ENCODE results near the gene SLC52A3.

Gene SLC52A3

GRCh38 chr20:766906-767305, 1.4 kb downstream of the SLC52A3 start:
- no peak for DNase-seq (ENCODE audit: low read depth, low spot score)

GRCh38 chr20:764255-764654, 4.0 kb downstream of the SLC52A3 start:
- no peak for DNase-seq (ENCODE audit: low read depth, low spot score)

GRCh38 chr20:761418-762381, 6.6 kb downstream of the SLC52A3 start:
- DNase-seq (ENCODE audit: low read depth, low spot score): no peak

- DNase-seq (ENCODE audit: low read depth, low spot score): peak; percentile 32
Measured at GRCh38 chr20:760751-761417, 7.4 kb downstream of the SLC52A3 start.

GRCh38 chr20:757506-757905, 10.8 kb downstream of the SLC52A3 start:
- DNase-seq (ENCODE audit: low read depth, low spot score): no peak

- no peak for DNase-seq (ENCODE audit: low read depth, low spot score)
Measured at GRCh38 chr20:755941-756340, 12.4 kb downstream of the SLC52A3 start.

- DNase-seq (ENCODE audit: low read depth, low spot score): no peak
Measured at GRCh38 chr20:754904-755303, 13.4 kb downstream of the SLC52A3 start.

- no peak for DNase-seq (ENCODE audit: low read depth, low spot score)
Measured at GRCh38 chr20:753897-754635, 14.2 kb downstream of the SLC52A3 start.

- DNase-seq (ENCODE audit: low read depth, low spot score): no peak
Measured at GRCh38 chr20:753136-753535, 15.2 kb downstream of the SLC52A3 start.

GRCh38 chr20:752291-752690, 16.0 kb downstream of the SLC52A3 start:
- no peak for DNase-seq (ENCODE audit: low read depth, low spot score)

GRCh38 chr20:751761-752160, 16.5 kb downstream of the SLC52A3 start:
- no peak for DNase-seq (ENCODE audit: low read depth, low spot score)

- DNase-seq (ENCODE audit: low read depth, low spot score): no peak
Measured at GRCh38 chr20:750801-751200, 17.5 kb downstream of the SLC52A3 start.

- no peak for DNase-seq (ENCODE audit: low read depth, low spot score)
Measured at GRCh38 chr20:745683-746301, 22.5 kb downstream of the SLC52A3 start.

GRCh38 chr20:742156-742555, 26.1 kb downstream of the SLC52A3 start:
- no peak for DNase-seq (ENCODE audit: low read depth, low spot score)

GRCh38 chr20:741620-742019, 26.7 kb downstream of the SLC52A3 start:
- no peak for DNase-seq (ENCODE audit: low read depth, low spot score)

GRCh38 chr20:740162-740561, 28.1 kb downstream of the SLC52A3 start:
- DNase-seq (ENCODE audit: low read depth, low spot score): no peak

GRCh38 chr20:739736-740135, 28.6 kb downstream of the SLC52A3 start:
- DNase-seq (ENCODE audit: low read depth, low spot score): no peak

GRCh38 chr20:733861-734260, 34.4 kb downstream of the SLC52A3 start:
- DNase-seq (ENCODE audit: low read depth, low spot score): no peak

- DNase-seq (ENCODE audit: low read depth, low spot score): no peak
Measured at GRCh38 chr20:732727-733126, 35.6 kb downstream of the SLC52A3 start.

- no peak for DNase-seq (ENCODE audit: low read depth, low spot score)
Measured at GRCh38 chr20:731891-732560, 36.3 kb downstream of the SLC52A3 start.

GRCh38 chr20:730005-730404, 38.3 kb downstream of the SLC52A3 start:
- no peak for DNase-seq (ENCODE audit: low read depth, low spot score)

Data from astrocyte of the hippocampus (primary cell).